NCI-H1694 (cell line): Measurements from ENCODE around the gene ATP9B.
A peak's percentile ranks its signal among the peaks of the same experiment; 100 is the strongest.

Experiments
- DNase-seq: peaks from one replicate; lab custom pipeline; 2025; lab: John Stamatoyannopoulos, UW

ATP9B gene, protein sequence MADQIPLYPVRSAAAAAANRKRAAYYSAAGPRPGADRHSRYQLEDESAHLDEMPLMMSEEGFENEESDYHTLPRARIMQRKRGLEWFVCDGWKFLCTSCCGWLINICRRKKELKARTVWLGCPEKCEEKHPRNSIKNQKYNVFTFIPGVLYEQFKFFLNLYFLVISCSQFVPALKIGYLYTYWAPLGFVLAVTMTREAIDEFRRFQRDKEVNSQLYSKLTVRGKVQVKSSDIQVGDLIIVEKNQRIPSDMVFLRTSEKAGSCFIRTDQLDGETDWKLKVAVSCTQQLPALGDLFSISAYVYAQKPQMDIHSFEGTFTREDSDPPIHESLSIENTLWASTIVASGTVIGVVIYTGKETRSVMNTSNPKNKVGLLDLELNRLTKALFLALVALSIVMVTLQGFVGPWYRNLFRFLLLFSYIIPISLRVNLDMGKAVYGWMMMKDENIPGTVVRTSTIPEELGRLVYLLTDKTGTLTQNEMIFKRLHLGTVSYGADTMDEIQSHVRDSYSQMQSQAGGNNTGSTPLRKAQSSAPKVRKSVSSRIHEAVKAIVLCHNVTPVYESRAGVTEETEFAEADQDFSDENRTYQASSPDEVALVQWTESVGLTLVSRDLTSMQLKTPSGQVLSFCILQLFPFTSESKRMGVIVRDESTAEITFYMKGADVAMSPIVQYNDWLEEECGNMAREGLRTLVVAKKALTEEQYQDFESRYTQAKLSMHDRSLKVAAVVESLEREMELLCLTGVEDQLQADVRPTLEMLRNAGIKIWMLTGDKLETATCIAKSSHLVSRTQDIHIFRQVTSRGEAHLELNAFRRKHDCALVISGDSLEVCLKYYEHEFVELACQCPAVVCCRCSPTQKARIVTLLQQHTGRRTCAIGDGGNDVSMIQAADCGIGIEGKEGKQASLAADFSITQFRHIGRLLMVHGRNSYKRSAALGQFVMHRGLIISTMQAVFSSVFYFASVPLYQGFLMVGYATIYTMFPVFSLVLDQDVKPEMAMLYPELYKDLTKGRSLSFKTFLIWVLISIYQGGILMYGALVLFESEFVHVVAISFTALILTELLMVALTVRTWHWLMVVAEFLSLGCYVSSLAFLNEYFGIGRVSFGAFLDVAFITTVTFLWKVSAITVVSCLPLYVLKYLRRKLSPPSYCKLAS

DNA sequence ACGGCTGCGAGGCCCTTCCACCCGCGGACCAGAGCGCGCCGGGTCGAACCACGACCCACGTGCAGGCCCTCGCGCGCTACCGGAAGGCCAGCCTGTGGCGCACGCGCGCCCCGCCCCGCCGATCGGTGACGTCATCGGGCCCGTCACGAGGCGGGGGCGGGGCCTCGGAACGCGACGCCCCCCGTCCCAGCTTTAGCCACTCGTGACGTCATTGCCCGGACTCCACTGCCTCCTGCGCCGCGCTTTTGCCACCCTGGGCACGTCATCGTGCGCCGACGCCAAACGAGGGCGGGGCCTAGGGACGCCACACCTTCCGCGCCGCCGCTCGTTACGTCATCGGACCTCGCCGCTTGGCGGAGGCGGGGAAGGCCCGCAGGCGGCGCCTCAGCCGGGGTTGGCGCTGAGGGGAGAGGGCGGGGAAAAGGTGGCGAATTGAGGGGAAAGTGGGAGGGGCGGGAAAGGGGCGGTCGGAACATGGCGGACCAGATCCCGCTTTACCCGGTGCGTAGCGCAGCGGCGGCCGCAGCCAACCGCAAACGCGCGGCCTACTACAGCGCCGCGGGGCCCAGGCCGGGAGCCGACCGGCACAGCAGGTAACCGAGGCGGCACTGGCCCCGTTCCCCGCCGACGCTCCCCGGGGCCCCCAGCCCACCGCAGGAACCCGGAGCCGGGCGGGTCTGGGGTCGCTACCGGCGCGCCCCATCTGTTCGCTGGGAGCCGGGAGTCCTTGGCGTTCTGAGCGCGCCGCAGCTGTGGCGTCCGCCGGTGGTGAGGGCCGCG lies at the start of gene ATP9B:
Gene ATP9B (plus strand): TSS at position 458 of the 780 bp plus-strand sequence. CDS start 17 bp downstream, at position 475.
- peak; percentile 75 for DNase-seq

DNA sequence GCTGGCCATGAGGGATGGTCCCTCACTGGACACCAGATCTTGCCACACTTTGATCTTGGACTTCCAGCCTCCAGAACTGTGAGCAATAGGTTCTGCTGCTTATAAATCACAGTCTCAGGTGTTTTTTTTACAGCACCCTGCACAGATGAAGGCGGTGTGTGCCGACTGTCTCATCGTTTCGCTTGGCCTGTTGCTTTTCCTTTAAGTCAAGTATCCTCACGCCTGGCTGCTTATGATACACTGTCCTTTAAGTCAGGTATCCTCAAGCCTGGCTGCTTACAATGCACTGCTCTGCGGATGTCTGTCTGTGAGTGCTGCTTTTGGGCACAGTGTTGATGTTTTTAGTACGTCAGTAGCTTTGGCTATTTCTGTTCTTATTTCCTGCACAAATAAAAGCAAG lies 49.3 kb upstream of the ATP9B start:
- DNase-seq, result no peak

DNA sequence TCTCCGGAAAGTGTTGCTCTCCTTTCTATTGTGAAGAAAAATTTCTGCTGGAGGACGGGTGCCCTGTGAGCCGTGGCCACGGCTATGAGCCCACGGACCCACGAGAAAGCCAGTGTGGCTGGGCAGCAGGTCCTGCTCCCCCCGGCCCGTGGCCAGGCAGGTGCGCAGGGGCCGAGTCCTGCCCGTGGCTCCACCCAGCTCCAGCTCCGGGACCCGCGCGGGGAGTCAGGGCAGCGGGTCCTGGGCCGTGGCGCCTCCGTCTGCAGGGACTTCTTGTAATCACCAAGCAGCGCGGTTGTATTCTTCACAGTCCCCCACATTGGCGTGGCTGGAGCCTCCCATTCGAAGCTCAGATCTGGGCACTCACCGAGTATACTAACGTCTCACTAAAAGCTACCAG lies 46.6 kb upstream of the ATP9B start:
- no peak for DNase-seq

DNA sequence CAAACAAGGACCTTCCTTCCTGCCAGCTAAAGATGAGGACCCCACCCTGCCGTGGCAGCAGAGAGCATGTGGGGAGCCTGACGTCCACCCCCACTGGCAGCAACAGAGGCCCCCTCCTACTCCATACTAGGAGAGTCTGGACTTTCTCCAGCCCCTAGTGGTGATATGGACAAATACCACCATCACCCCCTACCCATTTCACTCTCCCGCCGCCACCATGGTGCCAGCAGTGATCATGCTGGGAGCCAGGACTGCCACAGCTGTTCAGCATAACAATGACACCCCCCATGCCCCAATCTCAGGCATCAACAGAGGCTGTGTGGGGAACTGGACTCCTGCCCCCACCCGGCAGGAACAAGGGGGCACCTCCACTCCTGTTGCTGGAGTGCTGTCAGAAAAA lies 42.7 kb upstream of the ATP9B start:
- no peak for DNase-seq

DNA sequence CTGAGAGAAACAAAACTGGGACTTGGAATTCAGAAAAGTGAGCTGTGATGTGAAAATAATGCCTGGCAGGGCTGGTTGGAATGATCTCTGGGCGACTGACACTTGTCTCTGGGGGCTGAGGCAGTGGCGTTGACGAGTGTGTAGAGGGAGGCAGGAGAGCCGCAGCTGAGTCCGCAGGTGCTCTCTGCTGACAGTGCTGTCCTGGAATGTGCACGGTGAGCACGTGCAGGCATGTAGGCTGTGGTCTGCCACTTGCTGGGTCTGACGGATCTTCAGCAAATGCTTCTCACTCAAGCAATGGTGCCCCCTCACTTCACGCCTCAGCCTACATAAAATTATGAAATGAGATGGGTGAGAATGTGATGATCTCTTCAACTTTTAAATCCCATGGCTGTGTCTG lies 38.5 kb upstream of the ATP9B start:
- no peak for DNase-seq

DNA sequence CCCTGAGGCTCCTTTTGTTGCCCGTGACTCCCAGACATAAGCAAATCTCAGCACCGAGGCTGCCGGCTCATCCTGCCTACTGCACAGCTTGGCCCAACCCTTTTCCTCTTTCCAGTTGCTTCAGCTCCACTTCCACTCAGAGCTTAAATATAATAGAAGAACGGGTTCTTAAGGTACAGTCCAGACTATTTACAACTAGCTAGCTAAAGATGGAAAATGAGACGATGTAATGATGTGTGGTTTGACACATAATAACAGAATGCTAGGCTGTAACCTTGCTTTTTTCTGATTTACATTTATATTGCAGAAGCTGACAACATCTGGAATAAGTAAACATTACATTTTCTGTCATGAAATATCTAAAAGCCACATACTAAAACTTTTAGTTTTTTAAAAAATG lies 26.9 kb upstream of the ATP9B start:
- no peak for DNase-seq

DNA sequence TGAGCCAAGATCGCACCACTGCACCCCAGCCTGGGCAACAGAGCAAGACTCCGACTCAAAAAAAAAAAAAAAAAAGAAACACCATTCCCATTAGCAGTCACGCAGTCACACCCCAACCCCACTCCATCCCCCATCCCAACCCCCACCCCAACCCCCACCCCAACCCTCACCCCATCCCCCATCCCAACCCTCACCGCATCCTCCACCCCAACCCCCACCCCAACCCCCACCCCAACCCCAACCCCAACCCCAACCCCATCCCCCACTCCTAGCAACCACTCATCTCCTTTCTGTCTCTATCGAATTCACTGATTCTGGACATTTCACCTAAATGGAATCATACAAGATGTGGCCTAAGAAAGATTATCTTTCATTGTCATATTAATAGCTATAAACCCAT lies 25.9 kb upstream of the ATP9B start:
- DNase-seq, result no peak

DNA sequence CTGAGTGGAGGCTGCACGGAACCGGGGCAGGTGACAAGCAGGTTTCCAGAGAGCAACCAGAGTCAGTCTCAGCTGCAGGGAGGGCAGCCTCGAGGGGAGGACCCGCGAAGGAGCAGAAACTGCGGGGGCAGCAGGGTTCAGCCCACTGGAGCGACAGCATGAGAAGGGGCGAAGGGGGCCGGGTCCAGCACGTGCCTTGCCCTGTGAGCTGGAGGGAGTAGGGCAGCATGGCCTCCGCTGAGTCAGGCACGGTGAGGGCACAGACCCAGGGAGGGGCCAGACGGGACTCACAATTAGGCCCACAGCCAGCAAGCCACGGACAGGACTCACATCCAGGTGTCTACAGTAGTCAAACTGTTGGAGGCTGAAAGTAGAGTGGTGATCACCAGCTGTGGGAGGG lies 22.7 kb upstream of the ATP9B start:
- no peak for DNase-seq

DNA sequence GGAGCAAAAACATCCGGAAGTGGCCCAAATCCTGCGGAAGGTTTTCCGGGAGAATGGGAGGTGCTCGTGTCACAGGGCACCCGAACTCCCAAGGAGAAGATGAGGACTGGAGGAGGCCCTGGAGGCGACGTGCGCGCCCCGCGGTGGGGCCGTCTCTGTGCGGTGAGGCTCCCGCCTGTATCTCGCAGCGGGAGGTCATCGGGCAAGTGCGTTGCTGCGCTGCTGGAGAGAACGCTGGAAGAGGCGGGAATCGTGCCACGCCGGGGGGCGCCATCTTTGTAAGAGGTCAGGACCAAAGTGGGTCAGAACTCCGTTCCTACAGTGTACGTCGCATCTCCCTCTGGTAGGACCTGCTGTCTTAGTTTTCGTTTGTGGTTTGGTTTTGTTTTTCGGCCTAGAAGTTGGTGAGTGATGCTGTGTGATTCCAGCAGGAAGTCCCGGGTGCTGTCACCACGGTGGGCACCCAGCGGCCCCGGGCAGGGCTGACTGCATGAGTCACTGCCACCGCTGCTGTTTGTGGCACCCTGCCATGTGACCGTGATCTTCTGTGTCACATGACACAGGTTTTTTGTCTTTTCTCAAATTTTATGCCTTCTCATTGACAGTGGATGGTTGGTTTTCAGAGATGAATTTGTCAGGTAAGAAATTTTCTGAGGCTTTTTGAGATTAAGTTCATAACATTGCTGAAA lies 21.5 kb upstream of the ATP9B start:
- DNase-seq, result no peak

DNA sequence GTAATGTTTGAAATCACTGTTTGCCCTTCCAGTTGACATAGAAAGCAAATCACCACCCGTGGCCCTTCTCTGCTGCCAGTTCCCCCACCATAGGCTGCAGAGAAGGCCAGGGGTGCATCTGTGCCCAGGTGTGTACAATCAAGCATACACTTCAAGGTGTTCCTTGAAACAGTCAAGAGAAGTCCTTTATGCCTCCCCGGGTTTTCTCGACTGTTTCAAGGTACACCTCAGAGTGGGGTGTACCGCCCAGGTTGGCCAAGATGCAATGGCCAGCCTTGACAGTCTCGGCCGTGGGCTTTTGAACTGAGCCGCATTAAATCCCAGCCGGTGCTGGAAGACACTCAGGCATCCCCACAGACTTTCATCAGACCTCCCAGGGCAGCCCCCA lies 21.0 kb upstream of the ATP9B start:
- no peak for DNase-seq

DNA sequence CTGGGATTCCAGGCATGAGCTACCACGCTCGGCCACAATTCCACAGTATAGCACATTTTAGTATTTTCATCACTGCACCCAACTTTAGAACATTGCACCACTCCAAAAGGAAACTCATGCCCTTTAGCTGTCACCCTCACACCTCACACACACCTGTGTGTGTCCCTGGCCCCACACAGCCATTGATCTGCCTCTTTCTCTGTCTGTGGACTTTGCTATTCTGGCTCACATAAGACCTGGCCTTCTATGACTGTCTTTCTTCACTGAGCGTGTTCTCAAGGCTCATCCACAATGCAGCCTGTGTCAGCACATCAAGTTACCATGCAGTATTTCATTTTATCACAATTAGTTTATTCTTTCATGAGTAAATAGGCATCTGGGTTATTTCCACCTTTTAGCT lies 19.7 kb upstream of the ATP9B start:
- DNase-seq, result no peak

DNA sequence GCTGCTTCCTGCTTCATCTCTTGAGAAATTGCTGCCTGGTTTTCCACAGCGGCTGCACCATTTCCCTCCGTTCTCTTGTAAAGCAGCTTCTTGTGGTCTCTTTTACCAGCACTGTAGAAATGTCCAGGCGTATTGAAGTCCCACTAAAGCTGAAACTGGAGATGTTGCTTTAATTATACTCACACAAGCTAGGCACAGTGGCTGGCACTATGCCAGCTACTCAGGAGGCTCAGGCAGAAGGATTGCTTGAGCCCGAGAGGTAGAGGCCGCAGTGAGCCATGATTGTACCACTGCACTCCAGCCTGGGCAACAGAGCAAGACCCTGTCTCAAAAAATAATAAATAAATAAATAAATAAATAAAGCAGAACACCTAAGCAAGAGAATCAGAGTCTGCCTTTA lies 19.2 kb upstream of the ATP9B start:
- DNase-seq, result no peak

DNA sequence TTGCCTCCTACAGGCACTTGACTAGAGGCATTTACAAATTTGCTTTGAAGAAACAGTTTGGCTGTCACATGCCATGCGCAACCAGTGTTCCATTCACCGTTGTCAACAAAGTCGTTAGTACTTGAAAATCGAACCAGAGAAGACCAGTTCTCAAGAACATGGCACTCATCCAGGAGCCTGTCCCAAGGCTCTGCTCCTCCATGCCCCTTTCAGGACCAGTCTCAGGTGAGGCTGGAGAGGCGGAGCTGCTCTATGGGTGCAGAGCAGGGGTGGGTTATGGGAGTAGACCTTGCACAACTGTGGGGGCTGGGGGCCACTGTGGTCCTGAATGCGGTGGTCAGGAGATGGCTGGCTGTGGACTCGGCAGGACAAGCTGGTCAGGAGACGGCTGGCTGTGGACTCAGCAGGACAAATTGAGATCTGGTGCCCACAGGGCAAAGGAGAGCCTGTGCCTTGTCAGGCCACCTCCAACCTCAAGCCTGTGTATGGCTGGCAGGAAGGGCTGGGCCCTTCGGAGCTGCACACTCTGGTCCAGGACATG lies 12.3 kb upstream of the ATP9B start:
- no peak for DNase-seq

DNA sequence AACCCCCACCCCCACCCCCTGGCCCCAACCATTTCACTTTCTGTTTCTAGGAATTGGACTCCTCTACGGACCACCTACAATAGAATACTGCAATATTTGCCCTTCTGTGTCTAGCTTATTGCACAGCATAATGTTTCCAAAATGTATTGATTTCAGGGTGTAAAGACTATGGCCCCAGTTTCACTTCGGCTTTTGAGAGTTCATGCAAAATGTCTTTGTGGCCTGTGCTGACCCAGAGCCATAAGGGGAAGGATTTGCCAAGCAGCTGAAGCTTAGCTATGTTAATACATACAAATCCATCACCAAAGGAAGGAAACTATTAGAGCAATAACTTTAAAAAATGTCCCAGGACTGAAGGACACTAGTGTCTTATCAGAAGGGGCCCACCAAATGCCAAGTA lies 11.2 kb upstream of the ATP9B start:
- no peak for DNase-seq

DNA sequence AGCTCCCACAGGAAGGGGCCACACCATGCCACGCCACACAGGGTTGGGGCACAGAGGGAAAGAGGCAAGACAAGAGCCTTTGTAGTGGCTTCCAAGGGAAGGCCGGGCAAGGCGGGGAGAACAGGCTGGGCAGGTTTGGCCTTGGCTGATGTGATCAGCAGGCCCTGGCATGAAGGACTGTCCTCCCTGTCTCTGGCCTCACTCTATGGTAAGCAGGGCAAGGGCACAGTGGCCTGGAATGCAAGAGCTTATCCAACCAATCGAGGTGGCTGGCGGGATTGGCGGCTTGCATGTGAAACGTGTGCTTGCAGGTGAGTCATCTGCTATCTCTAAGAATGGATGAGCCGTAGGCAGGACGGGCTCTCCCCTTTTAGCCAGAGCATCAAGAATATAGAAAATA lies 6.4 kb upstream of the ATP9B start:
- no peak for DNase-seq

DNA sequence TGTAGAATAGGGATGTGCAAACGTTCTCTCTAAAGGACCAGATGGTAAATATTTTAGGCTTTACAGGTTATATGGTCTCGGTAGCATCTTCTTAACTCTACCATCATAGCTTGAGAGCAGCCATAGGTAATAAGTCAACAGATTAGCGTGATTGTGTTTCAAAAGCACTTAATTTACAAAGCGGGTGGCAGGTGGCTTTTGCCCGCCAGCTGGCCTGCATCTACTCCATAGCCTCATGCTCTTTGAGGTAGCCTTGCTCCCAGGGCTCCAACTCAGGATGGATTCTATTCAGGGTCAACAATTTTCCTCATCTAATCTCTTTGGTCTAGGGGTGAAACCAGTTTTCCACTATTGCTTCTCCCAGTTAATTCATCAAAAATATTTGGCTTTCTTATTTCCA lies 5.0 kb upstream of the ATP9B start:
- DNase-seq, result no peak

DNA sequence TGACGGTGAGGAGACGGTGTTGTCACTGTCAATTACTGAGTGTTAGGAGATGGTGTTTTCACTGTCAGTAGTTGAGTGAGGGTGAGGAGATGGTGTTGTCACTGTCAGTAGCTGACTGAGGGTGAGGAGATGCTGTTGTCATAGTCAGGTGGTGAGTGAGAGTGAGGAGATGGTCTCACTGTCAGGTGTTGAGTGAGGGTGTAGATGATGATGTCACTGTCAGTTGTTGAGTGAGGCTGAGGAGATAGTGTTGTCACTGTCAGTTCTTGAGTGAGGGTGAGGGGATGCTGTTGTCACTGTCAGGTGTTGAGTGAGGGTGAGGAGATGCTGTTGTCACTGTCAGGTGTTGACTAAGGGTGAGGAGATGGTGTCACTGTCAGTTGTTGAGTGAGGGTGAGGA lies 3.4 kb upstream of the ATP9B start:
- no peak for DNase-seq

DNA sequence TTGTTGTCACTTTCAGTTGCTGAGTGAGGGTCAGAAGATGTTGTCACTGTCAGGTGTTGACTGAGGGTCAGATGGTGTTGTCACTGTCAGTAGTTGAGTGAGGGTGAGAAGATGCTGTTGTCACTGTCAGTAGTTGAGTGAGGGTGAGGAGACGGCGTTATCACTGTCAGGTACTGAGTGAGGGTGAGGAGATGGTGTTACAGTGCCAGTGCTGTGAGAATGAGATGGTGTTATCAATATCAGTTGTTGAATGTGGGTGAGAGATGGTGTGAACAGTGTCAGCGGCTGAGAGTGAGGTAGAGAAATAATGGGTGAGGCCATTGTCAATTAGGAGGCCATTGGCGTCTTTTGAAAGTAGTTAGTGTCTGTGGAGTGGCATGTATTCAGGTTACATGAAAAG lies 1.6 kb upstream of the ATP9B start:
- DNase-seq, result no peak

DNA sequence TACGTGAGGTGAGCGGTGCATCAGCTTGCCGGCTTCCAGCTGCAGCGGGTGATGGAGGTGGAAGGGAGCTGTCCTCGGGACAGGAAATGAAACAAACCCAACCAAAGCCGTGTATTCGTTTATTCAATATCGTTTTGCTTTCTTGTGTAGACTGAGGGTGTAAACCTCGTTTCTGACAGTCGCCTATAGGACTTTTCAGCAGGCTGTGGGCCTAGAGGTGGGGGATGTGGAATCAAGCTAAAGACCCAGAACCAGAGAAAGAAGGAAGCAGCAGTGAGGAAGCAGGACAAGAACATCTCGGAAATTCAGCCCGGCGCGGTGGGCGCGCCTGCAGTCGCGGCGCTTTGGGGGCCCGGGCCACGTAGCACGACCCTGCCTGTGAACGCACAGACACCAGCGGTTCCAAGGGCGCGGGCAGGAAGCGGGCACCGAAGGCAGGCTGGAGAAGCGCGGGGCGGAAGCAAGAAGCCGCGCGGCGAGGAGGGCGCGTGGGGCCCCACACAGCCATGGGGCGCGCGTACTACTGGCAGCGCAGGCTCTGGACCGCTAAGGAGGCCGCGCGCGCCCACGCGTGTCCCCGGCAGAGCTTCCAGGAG lies 755 bp upstream of the ATP9B start:
- DNase-seq, result no peak

DNA sequence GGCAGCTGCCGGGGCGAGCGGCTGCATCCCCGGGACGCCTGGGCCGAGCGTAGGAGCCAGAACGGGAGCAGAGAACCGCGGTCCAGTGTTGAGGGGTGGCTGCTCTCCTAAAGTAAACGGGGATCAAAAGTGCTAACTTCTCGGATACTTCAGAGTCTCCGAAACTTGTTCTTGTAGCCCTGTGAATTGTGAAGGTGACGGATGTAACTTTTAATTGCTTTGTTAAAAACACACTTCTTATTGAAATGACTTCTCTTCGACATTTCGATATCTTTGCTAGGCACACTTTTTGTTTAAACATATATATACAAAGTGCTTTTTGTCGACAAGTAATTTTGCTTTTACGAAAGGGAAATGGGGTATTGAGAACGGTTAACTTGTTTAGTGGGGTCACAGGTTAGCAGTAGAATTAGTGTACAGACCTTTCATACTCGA lies 540 bp downstream of the ATP9B start:
- no peak for DNase-seq

DNA sequence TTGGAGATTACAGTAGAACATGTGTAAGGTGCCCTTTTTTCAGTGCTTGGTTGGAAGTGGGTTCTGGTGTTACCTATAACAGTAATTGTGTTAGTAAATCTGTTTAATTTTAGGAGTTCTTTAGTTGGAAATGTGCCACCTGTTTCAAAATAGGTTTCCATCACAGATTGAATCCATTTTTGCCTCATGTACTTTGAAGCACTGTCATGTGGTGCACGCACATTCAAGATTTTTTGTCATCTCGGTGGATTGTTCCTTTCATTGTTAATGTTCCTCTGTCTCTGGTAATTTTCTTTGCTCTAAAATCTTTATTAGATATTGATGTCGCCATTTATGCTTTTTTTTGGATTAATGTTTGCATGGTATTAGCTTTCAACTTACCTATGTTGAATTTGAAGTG lies 1.3 kb downstream of the ATP9B start:
- DNase-seq, result no peak
